Dendritic cell treated with granulocyte-macrophage colony-stimulating factor and Interleukin-4, amounts not matched to agents 40 ng/mL and 50 ng/mL, for 4 days (primary cell): ENCODE data around the gene CLEC9A.

Source experiments
- H3K27ac Mint-ChIP-seq: one replicate; pipeline ENCODE4 v1.8.0; 2022; ENCODE audit warnings: mild to moderate bottlenecking, mixed read lengths
- H3K27me3 Mint-ChIP-seq: one replicate; pipeline ENCODE4 v1.8.0; 2022; ENCODE audit warnings: mild to moderate bottlenecking, mixed read lengths
- H3K36me3 Mint-ChIP-seq: one replicate; pipeline ENCODE4 v1.8.0; 2022; ENCODE audit warnings: low read depth, mixed read lengths
- H3K4me1 Mint-ChIP-seq: one replicate; pipeline ENCODE4 v1.8.0; 2022; ENCODE audit warnings: low read depth, mixed read lengths
- H3K4me3 Mint-ChIP-seq: one replicate; pipeline ENCODE4 v1.8.0; 2022; ENCODE audit warnings: mild to moderate bottlenecking, moderate library complexity, mixed read lengths
- H3K9me3 Mint-ChIP-seq: one replicate; pipeline ENCODE4 v1.8.0; 2022; ENCODE audit warnings: mixed read lengths
- intact Hi-C: fragments of 100-400 bp; cut with micrococcal nuclease; formaldehyde crosslinking; loops from one replicate; pipeline ENCODE4 v1.15.0; 2022

The CLEC9A gene

DNA sequence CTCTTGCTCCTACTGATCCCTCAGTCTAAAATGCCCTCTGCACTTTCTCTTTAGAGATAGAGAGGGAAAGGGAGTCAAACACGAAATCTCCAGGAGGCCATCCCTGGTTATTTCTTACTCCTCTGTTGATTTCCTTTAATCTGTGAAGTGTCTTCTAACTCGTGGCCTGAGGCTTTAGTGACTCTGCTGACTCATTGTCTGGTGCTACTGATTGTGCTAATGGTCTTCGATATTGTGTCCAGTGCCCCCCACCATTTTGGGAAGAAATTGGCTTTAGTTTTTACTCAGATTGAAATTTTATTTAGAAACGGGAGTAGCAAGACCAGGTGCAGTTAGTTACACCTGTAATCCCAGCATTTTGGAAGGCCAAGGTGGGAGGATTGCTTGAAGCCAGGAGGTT is 839 bp downstream of the CLEC9A start:
- H3K4me1 Mint-ChIP-seq: peaks cover 45% of the 10 kb centered on the region
- H3K4me3 Mint-ChIP-seq: no peak overlapping the region
- intact Hi-C loops: no loop called here
- peak overlapping the region; percentile 55 for H3K27ac Mint-ChIP-seq
- H3K27me3 Mint-ChIP-seq: no peaks in the 10 kb centered on the region
- no peaks in the 10 kb centered on the region for H3K36me3 Mint-ChIP-seq
- no peaks in the 10 kb centered on the region for H3K9me3 Mint-ChIP-seq

GRCh38 chr12:10031771-10032175 is 1.3 kb downstream of the CLEC9A start:
- Mint-ChIP-seq H3K4me1 (peaks cover 45% of the 10 kb centered on the region), H3K27ac (peak overlapping the region; percentile 55), H3K36me3 (no peaks in the 10 kb centered on the region), H3K4me3 (no peak overlapping the region), H3K9me3 (no peaks in the 10 kb centered on the region), H3K27me3 (no peaks in the 10 kb centered on the region)
- intact Hi-C loops: no loop called here

GRCh38 chr12:10033783-10034545 is 3.5 kb downstream of the CLEC9A start:
- Mint-ChIP-seq H3K27me3 (no peaks in the 10 kb centered on the region), H3K9me3 (no peaks in the 10 kb centered on the region), H3K36me3 (no peaks in the 10 kb centered on the region), H3K27ac (peak overlapping the region; percentile 62), H3K4me3 (no peak overlapping the region), H3K4me1 (peaks cover 48% of the 10 kb centered on the region)
- intact Hi-C loops: loop anchor here (1.0 kb wide), 1 partner anchor 106 kb away; no protein-coding TSS in a partner anchor

GRCh38 chr12:10042167-10042566 is 11.7 kb downstream of the CLEC9A start:
- H3K27me3 Mint-ChIP-seq: no peaks in the 10 kb centered on the region

DNA sequence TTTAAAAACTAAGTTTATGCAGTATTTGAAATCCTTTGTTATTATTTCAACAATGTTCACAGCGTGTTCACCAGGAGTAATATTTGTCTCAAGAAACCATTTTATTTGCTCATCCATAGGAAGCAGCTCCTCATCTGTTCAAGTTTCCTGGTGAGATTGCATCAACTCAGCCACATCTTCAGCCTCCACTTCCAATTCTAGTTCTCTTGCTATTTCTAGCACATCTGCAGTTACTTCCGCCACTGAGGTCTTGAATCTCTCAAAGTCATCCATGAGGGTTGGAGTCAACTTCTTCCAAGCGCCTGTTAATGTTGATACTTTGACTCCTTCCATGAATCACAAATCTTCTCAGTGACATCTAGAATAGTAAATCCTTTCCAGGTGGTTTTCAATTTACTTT is 18.0 kb downstream of the CLEC9A start:
- peaks cover 9% of the 10 kb centered on the region for H3K9me3 Mint-ChIP-seq
- H3K4me3 Mint-ChIP-seq: no peak overlapping the region
- no peak overlapping the region for H3K27ac Mint-ChIP-seq
- H3K4me1 Mint-ChIP-seq: peaks cover 16% of the 10 kb centered on the region
- H3K27me3 Mint-ChIP-seq: no peaks in the 10 kb centered on the region
- intact Hi-C loops: no loop called here
- no peaks in the 10 kb centered on the region for H3K36me3 Mint-ChIP-seq

More at GRCh38 chr12:10042167-10042566, 11.7 kb downstream of the CLEC9A start:
- no peak overlapping the region for H3K4me3 Mint-ChIP-seq
- H3K4me1 Mint-ChIP-seq: peaks cover 26% of the 10 kb centered on the region
- no peaks in the 10 kb centered on the region for H3K9me3 Mint-ChIP-seq
- intact Hi-C loops: loop anchor here (5.0 kb wide), 1 partner anchor 35 kb away; no protein-coding TSS in a partner anchor
- H3K36me3 Mint-ChIP-seq: no peaks in the 10 kb centered on the region
- no peak overlapping the region for H3K27ac Mint-ChIP-seq

- peaks cover 16% of the 10 kb centered on the region for H3K4me1 Mint-ChIP-seq
- intact Hi-C loops: no loop called here
- peak overlapping the region; percentile 25 for H3K27ac Mint-ChIP-seq
- no peaks in the 10 kb centered on the region for H3K27me3 Mint-ChIP-seq
- H3K36me3 Mint-ChIP-seq: no peaks in the 10 kb centered on the region
- no peak overlapping the region for H3K4me3 Mint-ChIP-seq
- peaks cover 9% of the 10 kb centered on the region for H3K9me3 Mint-ChIP-seq
Observed at GRCh38 chr12:10052193-10052913, 21.9 kb downstream of the CLEC9A start.

- H3K4me3 Mint-ChIP-seq: no peak overlapping the region
- intact Hi-C loops: loop anchor here (1.0 kb wide), 1 partner anchor 9 kb away; no protein-coding TSS in a partner anchor
- H3K36me3 Mint-ChIP-seq: no peaks in the 10 kb centered on the region
- peaks cover 25% of the 10 kb centered on the region for H3K4me1 Mint-ChIP-seq
- H3K27ac Mint-ChIP-seq: no peak overlapping the region
- H3K9me3 Mint-ChIP-seq: no peaks in the 10 kb centered on the region
- H3K27me3 Mint-ChIP-seq: no peaks in the 10 kb centered on the region
Observed at GRCh38 chr12:10058387-10058786, 27.9 kb downstream of the CLEC9A start.

DNA sequence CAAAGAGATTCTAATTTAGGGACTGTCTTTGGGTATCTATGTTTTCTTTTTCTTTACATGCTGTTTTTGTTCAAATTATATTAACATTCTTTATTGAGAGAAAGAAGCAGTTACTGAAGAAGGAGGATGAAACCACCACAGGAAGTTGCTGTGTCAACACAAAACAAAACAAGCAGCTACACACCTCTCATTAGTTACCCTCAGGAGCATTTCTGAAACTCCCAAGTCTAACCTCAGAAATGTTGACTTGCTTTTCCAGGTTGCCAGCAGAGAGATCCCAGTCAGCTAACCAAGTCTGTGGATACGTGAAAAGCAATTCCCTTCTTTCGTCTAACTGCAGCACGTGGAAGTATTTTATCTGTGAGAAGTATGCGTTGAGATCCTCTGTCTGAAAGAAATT is 34.8 kb downstream of the CLEC9A start:
- Mint-ChIP-seq H3K27me3 (no peaks in the 10 kb centered on the region), H3K9me3 (no peaks in the 10 kb centered on the region), H3K36me3 (peaks cover 1% of the 10 kb centered on the region), H3K27ac (no peak overlapping the region), H3K4me1 (peaks cover 40% of the 10 kb centered on the region), H3K4me3 (no peak overlapping the region)
- intact Hi-C loops: no loop called here

GRCh38 chr12:10067264-10067663 is 36.8 kb downstream of the CLEC9A start:
- Mint-ChIP-seq H3K4me3 (no peak overlapping the region), H3K36me3 (peaks cover 22% of the 10 kb centered on the region), H3K27me3 (no peaks in the 10 kb centered on the region), H3K27ac (no peak overlapping the region), H3K9me3 (no peaks in the 10 kb centered on the region), H3K4me1 (peaks cover 33% of the 10 kb centered on the region)
- intact Hi-C loops: loop anchor here (1.0 kb wide), 1 partner anchor 9 kb away; no protein-coding TSS in a partner anchor

- Mint-ChIP-seq H3K4me1 (peaks cover 31% of the 10 kb centered on the region), H3K27ac (peak overlapping the region; percentile 85), H3K9me3 (no peaks in the 10 kb centered on the region), H3K4me3 (peak overlapping the region; percentile 13), H3K36me3 (peaks cover 28% of the 10 kb centered on the region), H3K27me3 (no peaks in the 10 kb centered on the region)
- intact Hi-C loops: loop anchor here (1.0 to 2.0 kb wide), 2 partner anchors 10 to 61 kb away; no protein-coding TSS in a partner anchor
Observed at GRCh38 chr12:10067942-10068341, 37.5 kb downstream of the CLEC9A start.

- Mint-ChIP-seq H3K9me3 (no peaks in the 10 kb centered on the region), H3K27me3 (no peaks in the 10 kb centered on the region), H3K4me1 (peaks cover 34% of the 10 kb centered on the region), H3K36me3 (peaks cover 35% of the 10 kb centered on the region), H3K27ac (peak overlapping the region; percentile 85), H3K4me3 (peak overlapping the region; percentile 50)
- intact Hi-C loops: loop anchor here (2.0 kb wide), 1 partner anchor 60 kb away; no protein-coding TSS in a partner anchor
Observed at GRCh38 chr12:10068644-10069043, 38.2 kb downstream of the CLEC9A start.

DNA sequence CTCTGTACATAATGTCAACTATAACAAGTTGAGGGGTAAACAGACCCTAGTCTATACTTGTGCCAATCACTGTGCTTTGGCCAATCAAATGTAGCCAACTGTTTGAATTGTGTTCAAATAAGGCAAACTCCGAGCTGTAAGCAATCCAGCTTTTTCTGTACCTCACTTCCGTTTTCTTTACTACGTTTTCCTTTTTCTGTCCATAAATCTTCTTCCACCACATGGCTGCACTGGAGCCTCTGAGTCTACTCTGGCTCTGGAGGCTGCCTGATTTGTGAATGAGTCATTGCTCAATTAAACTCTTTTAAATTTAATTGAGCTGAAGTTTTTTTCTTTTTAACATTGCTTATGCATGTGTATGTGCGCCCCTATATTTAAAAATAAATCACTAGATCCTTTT is 38.6 kb downstream of the CLEC9A start:
- peaks cover 40% of the 10 kb centered on the region for H3K36me3 Mint-ChIP-seq
- H3K9me3 Mint-ChIP-seq: no peaks in the 10 kb centered on the region
- peak overlapping the region; percentile 50 for H3K4me3 Mint-ChIP-seq
- peak overlapping the region; percentile 85 for H3K27ac Mint-ChIP-seq
- H3K27me3 Mint-ChIP-seq: no peaks in the 10 kb centered on the region
- intact Hi-C loops: loop anchor here (2.0 kb wide), 1 partner anchor 60 kb away; no protein-coding TSS in a partner anchor
- peaks cover 36% of the 10 kb centered on the region for H3K4me1 Mint-ChIP-seq

DNA sequence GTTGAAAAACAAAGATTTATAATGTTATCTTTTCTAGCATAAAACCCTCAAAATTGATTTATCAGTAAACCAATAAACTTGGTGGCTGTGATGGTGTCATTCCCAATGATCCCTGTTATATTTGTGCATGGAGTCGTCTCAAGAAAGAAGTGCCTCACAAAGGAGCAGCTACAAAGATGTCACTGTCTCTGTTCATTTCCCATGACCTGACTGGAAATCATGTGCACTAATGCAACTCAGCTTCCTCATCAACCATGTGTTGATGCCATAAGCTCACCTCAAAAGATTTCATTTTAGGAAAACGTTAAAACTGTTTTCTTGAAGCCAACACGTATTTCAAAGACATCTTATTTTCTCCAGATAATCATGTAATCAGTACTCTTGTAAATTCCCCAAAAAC is 39.5 kb downstream of the CLEC9A start:
- Mint-ChIP-seq H3K36me3 (peaks cover 49% of the 10 kb centered on the region), H3K27me3 (no peaks in the 10 kb centered on the region), H3K9me3 (no peaks in the 10 kb centered on the region), H3K4me3 (no peak overlapping the region), H3K27ac (peak overlapping the region; percentile 85), H3K4me1 (peaks cover 30% of the 10 kb centered on the region)
- intact Hi-C loops: loop anchor here (2.0 kb wide), 1 partner anchor 59 kb away; no protein-coding TSS in a partner anchor

DNA sequence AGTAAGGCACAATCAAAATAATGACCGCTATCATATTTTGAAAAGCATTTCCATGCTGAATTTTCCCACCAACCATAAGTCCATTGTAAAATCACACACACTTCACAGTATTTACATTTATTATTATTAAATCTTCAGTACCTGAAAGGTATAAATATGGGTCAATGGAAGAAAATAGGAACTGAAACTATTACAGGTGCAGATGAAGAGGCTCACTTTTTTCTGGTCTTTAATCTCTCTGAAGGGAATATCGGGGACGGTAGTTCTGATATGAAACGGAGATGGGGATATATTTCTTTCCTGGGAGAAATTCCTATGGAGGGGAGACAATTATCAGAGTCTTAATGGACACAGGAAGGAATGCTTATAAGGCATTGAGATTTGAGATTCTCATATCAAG is 39.9 kb downstream of the CLEC9A start:
- H3K27ac Mint-ChIP-seq: no peak overlapping the region
- peaks cover 53% of the 10 kb centered on the region for H3K36me3 Mint-ChIP-seq
- H3K9me3 Mint-ChIP-seq: no peaks in the 10 kb centered on the region
- H3K4me3 Mint-ChIP-seq: no peak overlapping the region
- peaks cover 27% of the 10 kb centered on the region for H3K4me1 Mint-ChIP-seq
- no peaks in the 10 kb centered on the region for H3K27me3 Mint-ChIP-seq
- intact Hi-C loops: no loop called here
